Neural progenitor cell (in vitro differentiated cells): ENCODE measurements around the gene YKT6. TPM values are rescaled to one million over a fixed set of nuclear protein-coding genes. Genes with fewer than 3 reads are reported as not detected.

Source experiments
- DNase-seq: peaks from one replicate; pipeline ENCODE4 v3.0.0-alpha.2; 2016; ENCODE audit warnings: low spot score
- H2AFZ ChIP-seq: fragments of 200-600 bp; sonication (generic); replicated peaks from 2 replicates; pipeline ENCODE4 v1.6.1; 2016; ENCODE audit warnings: antibody characterized with exemption
- H3F3A ChIP-seq: fragments of 200-600 bp; sonication (generic); 2 replicates; pipeline ENCODE4 v1.6.1; 2016; ENCODE audit warnings: antibody characterized with exemption, low read depth
- H3K27ac ChIP-seq: fragments of 200-600 bp; sonication (generic); 2 replicates; pipeline ENCODE4 v1.5.1; 2016; ENCODE audit warnings: mild to moderate bottlenecking
- H3K27me3 ChIP-seq: fragments of 200-600 bp; sonication (generic); 2 replicates; pipeline ENCODE4 v1.6.1; 2016; ENCODE audit warnings: mild to moderate bottlenecking, moderate library complexity
- H3K36me3 ChIP-seq: fragments of 200-600 bp; sonication (generic); 2 replicates; pipeline ENCODE4 v1.5.1; 2016
- H3K4me1 ChIP-seq: fragments of 200-600 bp; sonication (generic); 2 replicates; pipeline ENCODE4 v1.6.1; 2016; ENCODE audit warnings: mixed run types
- H3K4me2 ChIP-seq: fragments of 200-600 bp; sonication (generic); 2 replicates; pipeline ENCODE4 v1.6.1; 2016
- H3K4me3 ChIP-seq: fragments of 200-600 bp; sonication (generic); 2 replicates; pipeline ENCODE4 v1.5.1; 2016
- H3K79me2 ChIP-seq: fragments of 200-600 bp; sonication (generic); 2 replicates; pipeline ENCODE4 v1.6.1; 2016; ENCODE audit warnings: low read depth
- H3K9ac ChIP-seq: fragments of 200-600 bp; sonication (generic); 2 replicates; pipeline ENCODE4 v1.6.1; 2016
- H3K9me3 ChIP-seq: fragments of 200-600 bp; sonication (generic); 2 replicates; pipeline ENCODE4 v1.5.1; 2016; ENCODE audit warnings: low read depth
- H4K20me1 ChIP-seq: fragments of 200-600 bp; sonication (generic); 2 replicates; pipeline ENCODE4 v1.6.1; 2016; ENCODE audit warnings: low read depth
- H3K27ac Mint-ChIP-seq: 3 replicates; pipeline ENCODE4 v1.8.0; 2021; ENCODE audit warnings: mixed read lengths
- H3K27me3 Mint-ChIP-seq: 2 replicates; pipeline ENCODE4 v1.8.0; 2022; ENCODE audit warnings: low read depth, mild to moderate bottlenecking, inconsistent platforms, moderate library complexity, mixed read lengths; ENCODE audit not compliant: insufficient read depth
- H3K36me3 Mint-ChIP-seq: 3 replicates; pipeline ENCODE4 v1.8.0; 2021; ENCODE audit warnings: mixed read lengths
- H3K4me1 Mint-ChIP-seq: 3 replicates; pipeline ENCODE4 v1.8.0; 2021; ENCODE audit warnings: mixed read lengths
- H3K4me3 Mint-ChIP-seq: 3 replicates; pipeline ENCODE4 v1.8.0; 2021; ENCODE audit warnings: mild to moderate bottlenecking, moderate library complexity, mixed read lengths
- H3K9me3 Mint-ChIP-seq: 3 replicates; pipeline ENCODE4 v1.8.0; 2020; ENCODE audit warnings: mixed read lengths
- CTCF ChIP-seq: fragments of 200-600 bp; sonication (generic); IDR thresholded peaks from 2 replicates; pipeline ENCODE4 v1.5.1; 2017; ENCODE audit warnings: antibody characterized with exemption, mild to moderate bottlenecking
- EZH2 ChIP-seq: fragments of 200-600 bp; sonication (generic); IDR thresholded peaks from 2 replicates; pipeline ENCODE4 v1.6.1; 2017; ENCODE audit warnings: antibody characterized with exemption, mild to moderate bottlenecking, moderate library complexity
- EZH2phosphoT487 ChIP-seq: fragments of 200-600 bp; sonication (generic); IDR thresholded peaks from 2 replicates; pipeline ENCODE4 v1.6.1; 2017; ENCODE audit warnings: antibody characterized with exemption
- total RNA-seq: library from RNA; depleted of rRNA; stranded (reverse); fragments of >200 nt; gene quantifications from 2 replicates; pipeline ENCODE4 v1.2.3, GENCODE V29; 2015; ENCODE audit warnings: low replicate concordance

YKT6 gene
- total RNA-seq, 1 donor from 2014 or later = 43.8 TPM

- H3K4me2 ChIP-seq = no peak overlapping the region
- no peaks in the 10 kb centered on the region for H4K20me1 ChIP-seq
- H3K27ac ChIP-seq = no peak overlapping the region
- no peak overlapping the region for H3K4me3 Mint-ChIP-seq
- no peaks in the 10 kb centered on the region for H3K36me3 Mint-ChIP-seq
- peaks cover 3% of the 10 kb centered on the region for H3K4me1 ChIP-seq
- no peak overlapping the region for H3K9ac ChIP-seq
- H3K27me3 Mint-ChIP-seq = peaks cover 4% of the 10 kb centered on the region
- H3K79me2 ChIP-seq = no peaks in the 10 kb centered on the region
- DNase-seq = no peak
- H3K36me3 ChIP-seq = no peaks in the 10 kb centered on the region
- H3K9me3 Mint-ChIP-seq = no peaks in the 10 kb centered on the region
- H3K4me1 Mint-ChIP-seq = peaks cover 8% of the 10 kb centered on the region
- TF ChIP-seq EZH2phosphoT487 = no peak
- TF ChIP-seq EZH2 = no peak
- TF ChIP-seq CTCF = no peak
- H3K27ac Mint-ChIP-seq = no peak overlapping the region
- no peaks in the 10 kb centered on the region for H3K27me3 ChIP-seq
- no peaks in the 10 kb centered on the region for H3F3A ChIP-seq
- no peak overlapping the region for H2AFZ ChIP-seq
- H3K4me3 ChIP-seq = no peak overlapping the region
- no peaks in the 10 kb centered on the region for H3K9me3 ChIP-seq
These were observed 46.8 kb upstream of the YKT6 start for GRCh38 chr7:44153948-44154335.

DNA sequence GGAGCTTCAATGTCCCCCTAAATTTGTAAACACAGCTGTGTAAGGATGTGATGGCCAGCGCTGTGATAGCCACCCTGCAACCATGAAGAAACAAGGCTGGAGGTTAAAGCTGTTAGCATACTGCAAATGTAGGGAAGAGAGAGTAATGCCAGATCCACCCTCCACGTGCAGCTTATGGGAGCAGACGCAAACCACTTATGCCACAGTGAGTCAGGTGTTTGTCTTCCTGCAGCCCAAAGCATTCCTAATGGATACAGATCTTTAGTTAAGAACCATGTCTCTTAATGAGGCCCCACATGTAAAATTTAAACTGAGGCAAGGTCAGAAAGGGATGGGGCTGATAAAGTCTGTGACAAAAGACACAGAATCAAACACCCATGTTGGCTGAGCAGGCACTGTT is 46.1 kb upstream of the YKT6 start:
- no peak overlapping the region for H2AFZ ChIP-seq
- Mint-ChIP-seq H3K27ac (no peak overlapping the region), H3K4me3 (no peak overlapping the region), H3K4me1 (peaks cover 8% of the 10 kb centered on the region), H3K9me3 (no peaks in the 10 kb centered on the region), H3K27me3 (peaks cover 7% of the 10 kb centered on the region), H3K36me3 (no peaks in the 10 kb centered on the region)
- H4K20me1 ChIP-seq = no peaks in the 10 kb centered on the region
- H3K79me2 ChIP-seq = no peaks in the 10 kb centered on the region
- H3F3A ChIP-seq = no peaks in the 10 kb centered on the region
- DNase-seq = no peak
- H3K27me3 ChIP-seq = no peaks in the 10 kb centered on the region
- H3K4me3 ChIP-seq = no peak overlapping the region
- no peak overlapping the region for H3K27ac ChIP-seq
- TF ChIP-seq EZH2 (no peak), EZH2phosphoT487 (no peak), CTCF (no peak)
- H3K4me1 ChIP-seq = peaks cover 3% of the 10 kb centered on the region
- H3K9me3 ChIP-seq = no peaks in the 10 kb centered on the region
- no peak overlapping the region for H3K4me2 ChIP-seq
- no peaks in the 10 kb centered on the region for H3K36me3 ChIP-seq
- no peak overlapping the region for H3K9ac ChIP-seq

GRCh38 chr7:44155191-44156185 is 45.3 kb upstream of the YKT6 start:
- H3K27me3 Mint-ChIP-seq = peaks cover 6% of the 10 kb centered on the region
- DNase-seq = no peak
- H3K27me3 ChIP-seq = no peaks in the 10 kb centered on the region
- H3K4me3 ChIP-seq = no peak overlapping the region
- no peak overlapping the region for H3K4me3 Mint-ChIP-seq
- no peak for TF ChIP-seq CTCF
- TF ChIP-seq EZH2phosphoT487 = no peak
- TF ChIP-seq EZH2 = no peak
- no peaks in the 10 kb centered on the region for H3K36me3 Mint-ChIP-seq
- H3K9me3 Mint-ChIP-seq = no peaks in the 10 kb centered on the region
- H3K9me3 ChIP-seq = no peaks in the 10 kb centered on the region
- no peak overlapping the region for H3K27ac Mint-ChIP-seq
- H2AFZ ChIP-seq = no peak overlapping the region
- no peak overlapping the region for H3K4me2 ChIP-seq
- H3K27ac ChIP-seq = no peak overlapping the region
- no peak overlapping the region for H3K9ac ChIP-seq
- H3F3A ChIP-seq = no peaks in the 10 kb centered on the region
- H4K20me1 ChIP-seq = no peaks in the 10 kb centered on the region
- no peaks in the 10 kb centered on the region for H3K79me2 ChIP-seq
- peaks cover 3% of the 10 kb centered on the region for H3K4me1 ChIP-seq
- no peaks in the 10 kb centered on the region for H3K36me3 ChIP-seq
- H3K4me1 Mint-ChIP-seq = peaks cover 8% of the 10 kb centered on the region
